Lower lobe of right lung (tissue), 2 donors: ENCODE measurements around the gene UBE2D1. TPM values are rescaled to one million over a fixed set of nuclear protein-coding genes. Genes with fewer than 3 reads are reported as not detected.

Source experiments
- ATAC-seq, 2 donors: fragments of 200-7000 bp; cut with Tn5 transposase; one replicate each; pipeline ENCODE4 v1.9.1; 2020 to 2022; ENCODE audit warnings: mild to moderate bottlenecking in 2 of 2, moderate library complexity in 2 of 2
- DNase-seq: peaks from one replicate; pipeline ENCODE4 v3.0.0-alpha.2; 2020
- H3K27ac ChIP-seq: fragments of 200-600 bp; one replicate; pipeline ENCODE4 v1.8.0; 2022
- H3K27me3 ChIP-seq: fragments of 200-600 bp; one replicate; pipeline ENCODE4 v1.8.0; 2022; ENCODE audit warnings: low read depth
- H3K36me3 ChIP-seq: fragments of 200-600 bp; one replicate; pipeline ENCODE4 v1.8.0; 2022; ENCODE audit warnings: mild to moderate bottlenecking
- H3K4me1 ChIP-seq: fragments of 200-600 bp; one replicate; pipeline ENCODE4 v1.8.0; 2022
- H3K4me3 ChIP-seq: fragments of 200-600 bp; one replicate; pipeline ENCODE4 v1.8.0; 2022; ENCODE audit warnings: mild to moderate bottlenecking
- H3K9me3 ChIP-seq: fragments of 200-600 bp; one replicate; pipeline ENCODE4 v1.8.0; 2022
- CTCF ChIP-seq: fragments of 200-600 bp; IDR thresholded peaks from one replicate; pipeline ENCODE4 v1.8.0; 2022; ENCODE audit warnings: antibody characterized with exemption, mild to moderate bottlenecking
- intact Hi-C: fragments of 100-400 bp; cut with DNase I; formaldehyde crosslinking; loops from one replicate; pipeline ENCODE4 v1.11.0; 2022
- total RNA-seq: library from RNA; stranded (reverse); fragmentation: NEBNext Ultra II Directional; extraction: Animal tissue kit (Norgen Biotek cat#: 25700); gene quantifications from one replicate; pipeline ENCODE4 v1.2.1, GENCODE V29; 2021
- donor health status: DM: no; HTN: yes; CAD: no; lungs with severe emphysema.

Gene UBE2D1
- total RNA-seq, 1 donor from 2014 or later, result 22.9 TPM

- no peak for TF ChIP-seq CTCF
Measured at GRCh38 chr10:58348571-58349033, 13.8 kb downstream of the UBE2D1 start.

GRCh38 chr10:58350023-58350422 lies 15.2 kb downstream of the UBE2D1 start:
- ATAC-seq, result no peak
- TF ChIP-seq CTCF, result no peak
- H3K9me3 ChIP-seq, result no peaks in the 10 kb centered on the region
- no peaks in the 10 kb centered on the region for H3K27me3 ChIP-seq
- DNase-seq, result no peak
- peaks cover 8% of the 10 kb centered on the region for H3K4me1 ChIP-seq
- no peak overlapping the region for H3K4me3 ChIP-seq
- no peak overlapping the region for H3K27ac ChIP-seq
- H3K36me3 ChIP-seq, result no peaks in the 10 kb centered on the region
- intact Hi-C loops, result no loop called here

More at GRCh38 chr10:58348571-58349033, 13.8 kb downstream of the UBE2D1 start:
- intact Hi-C loops, result no loop called here
- H3K4me1 ChIP-seq, result peaks cover 8% of the 10 kb centered on the region
- no peak overlapping the region for H3K4me3 ChIP-seq
- no peak overlapping the region for H3K27ac ChIP-seq
- ATAC-seq, result no peak
- no peak for DNase-seq
- no peaks in the 10 kb centered on the region for H3K27me3 ChIP-seq
- H3K9me3 ChIP-seq, result no peaks in the 10 kb centered on the region
- no peaks in the 10 kb centered on the region for H3K36me3 ChIP-seq

- TF ChIP-seq CTCF, result no peak
- Histone ChIP-seq H3K4me1 (peaks cover 8% of the 10 kb centered on the region), H3K36me3 (no peaks in the 10 kb centered on the region), H3K27ac (no peak overlapping the region), H3K27me3 (no peaks in the 10 kb centered on the region), H3K4me3 (no peak overlapping the region), H3K9me3 (no peaks in the 10 kb centered on the region)
- DNase-seq (no peak), ATAC-seq (peak in 1 of 2 donors; percentile 59)
- intact Hi-C loops, result no loop called here
Measured at GRCh38 chr10:58350619-58351323, 16.0 kb downstream of the UBE2D1 start.

GRCh38 chr10:58351616-58352578 lies 17.1 kb downstream of the UBE2D1 start:
- DNase-seq (no peak), ATAC-seq (no peak)
- intact Hi-C loops, result no loop called here
- Histone ChIP-seq H3K27me3 (no peaks in the 10 kb centered on the region), H3K36me3 (no peaks in the 10 kb centered on the region), H3K9me3 (no peaks in the 10 kb centered on the region), H3K4me1 (peaks cover 8% of the 10 kb centered on the region), H3K4me3 (no peak overlapping the region), H3K27ac (no peak overlapping the region)
- no peak for TF ChIP-seq CTCF

DNA sequence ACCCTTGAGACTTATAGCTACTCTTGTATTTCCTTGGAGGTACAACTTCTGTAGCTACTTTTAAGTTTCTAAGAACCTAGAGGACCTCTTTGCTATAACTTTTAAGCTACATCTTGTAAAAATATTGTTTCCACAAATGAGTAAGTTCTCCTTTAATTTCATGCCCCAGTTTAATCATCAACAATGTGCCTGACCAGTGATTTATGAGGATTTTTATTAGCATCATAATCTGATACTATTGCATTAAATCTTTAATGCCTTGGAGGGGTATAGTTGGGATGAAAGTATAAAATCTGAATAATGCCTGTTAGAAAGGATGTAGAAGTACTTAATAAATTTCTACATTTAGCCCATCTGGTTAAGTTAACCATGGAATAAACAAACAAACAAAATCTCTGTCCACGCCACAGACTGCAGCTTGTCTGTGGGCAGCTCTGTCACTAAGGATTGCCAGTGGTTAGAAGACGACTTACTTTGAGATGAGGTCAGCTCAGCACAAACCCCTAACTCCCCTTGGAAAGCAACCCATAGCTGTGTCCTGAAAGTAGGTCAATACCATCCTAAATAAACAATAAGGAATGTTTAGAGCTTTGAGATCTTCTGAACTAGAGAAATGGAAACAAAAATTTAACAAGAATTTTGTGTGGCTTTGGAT lies 18.3 kb downstream of the UBE2D1 start:
- H3K4me1 ChIP-seq, result peaks cover 5% of the 10 kb centered on the region
- TF ChIP-seq CTCF, result no peak
- no peaks in the 10 kb centered on the region for H3K27me3 ChIP-seq
- H3K9me3 ChIP-seq, result no peaks in the 10 kb centered on the region
- no peak overlapping the region for H3K4me3 ChIP-seq
- intact Hi-C loops, result no loop called here
- no peak for DNase-seq
- no peak overlapping the region for H3K27ac ChIP-seq
- H3K36me3 ChIP-seq, result no peaks in the 10 kb centered on the region
- ATAC-seq, result no peak
